NCI-H748 (cell line): ENCODE data around the gene HBS1L.

Source experiments
- DNase-seq: peaks from one replicate; lab custom pipeline; 2025; ENCODE audit not compliant: unreplicated experiment; lab: John Stamatoyannopoulos, UW

HBS1L gene

GRCh38 chr6:135037541-135037940, 17.1 kb downstream of the HBS1L start:
- DNase-seq, result no peak

GRCh38 chr6:135036731-135037420, 17.7 kb downstream of the HBS1L start:
- no peak for DNase-seq

- no peak for DNase-seq
Measured at GRCh38 chr6:135033238-135033637, 21.4 kb downstream of the HBS1L start.

- no peak for DNase-seq
Measured at GRCh38 chr6:135030532-135031178, 24.0 kb downstream of the HBS1L start.

- no peak for DNase-seq
Measured at GRCh38 chr6:135030056-135030473, 24.6 kb downstream of the HBS1L start.

GRCh38 chr6:135025775-135026174, 28.8 kb downstream of the HBS1L start:
- no peak for DNase-seq

GRCh38 chr6:135025175-135025574, 29.4 kb downstream of the HBS1L start:
- no peak for DNase-seq

- DNase-seq, result no peak
Measured at GRCh38 chr6:135022050-135022697, 32.4 kb downstream of the HBS1L start.

GRCh38 chr6:135021310-135022049, 33.1 kb downstream of the HBS1L start:
- no peak for DNase-seq

GRCh38 chr6:135018941-135019340, 35.7 kb downstream of the HBS1L start:
- DNase-seq, result no peak

GRCh38 chr6:135018052-135018451, 36.6 kb downstream of the HBS1L start:
- DNase-seq, result no peak

GRCh38 chr6:135014353-135014832, 40.2 kb downstream of the HBS1L start:
- no peak for DNase-seq

GRCh38 chr6:135013211-135013610, 41.4 kb downstream of the HBS1L start:
- DNase-seq, result no peak

GRCh38 chr6:135012764-135013163, 41.9 kb downstream of the HBS1L start:
- DNase-seq, result no peak

- DNase-seq, result no peak
Measured at GRCh38 chr6:135012349-135012748, 42.3 kb downstream of the HBS1L start.

- no peak for DNase-seq
Measured at GRCh38 chr6:135008941-135009290, 45.7 kb downstream of the HBS1L start.

GRCh38 chr6:135008072-135008940, 46.3 kb downstream of the HBS1L start:
- no peak for DNase-seq

- no peak for DNase-seq
Measured at GRCh38 chr6:135006386-135006914, 48.2 kb downstream of the HBS1L start.

GRCh38 chr6:135004399-135004798, 50.2 kb downstream of the HBS1L start:
- no peak for DNase-seq

- DNase-seq, result no peak
Measured at GRCh38 chr6:135002974-135003703, 51.5 kb downstream of the HBS1L start.
